Measurements from ENCODE around the gene VSIG10. TPM values are rescaled to one million over a fixed set of nuclear protein-coding genes. Genes with fewer than 3 reads are reported as not detected.
"Not testable (repeated sequence)": the region's sequence is repeated elsewhere in the genome, so short reads cannot be mapped to it uniquely, and the experiment has no call there.

VSIG10 gene
- total RNA-seq, 2 experiments from 2014 or later = 6.4 to 6.7 TPM

GRCh38 chr12:118102609-118103008, 1.2 kb downstream of the VSIG10 start:
- no peaks in the 10 kb centered on the region for H3K9me3 Mint-ChIP-seq
- ChIA-PET POLR2A (interaction anchor here (0.5 kb wide), 1 partner anchor 9 kb away, joined by 3 read pairs; no protein-coding TSS in a partner anchor), CTCF (interaction anchor here (0.6 kb wide), 1 partner anchor 78 kb away, joined by 3 read pairs; no protein-coding TSS in a partner anchor)
- peaks cover 6% of the 10 kb centered on the region for H3K4me1 Mint-ChIP-seq
- no peak overlapping the region for H3K27ac Mint-ChIP-seq
- no peak for DNase-seq
- peak overlapping the region; percentile 80 for H3K4me3 Mint-ChIP-seq
- H3K27me3 Mint-ChIP-seq = peaks cover 18% of the 10 kb centered on the region
- H3K36me3 Mint-ChIP-seq (ENCODE audit: low read depth) = no peaks in the 10 kb centered on the region

DNA sequence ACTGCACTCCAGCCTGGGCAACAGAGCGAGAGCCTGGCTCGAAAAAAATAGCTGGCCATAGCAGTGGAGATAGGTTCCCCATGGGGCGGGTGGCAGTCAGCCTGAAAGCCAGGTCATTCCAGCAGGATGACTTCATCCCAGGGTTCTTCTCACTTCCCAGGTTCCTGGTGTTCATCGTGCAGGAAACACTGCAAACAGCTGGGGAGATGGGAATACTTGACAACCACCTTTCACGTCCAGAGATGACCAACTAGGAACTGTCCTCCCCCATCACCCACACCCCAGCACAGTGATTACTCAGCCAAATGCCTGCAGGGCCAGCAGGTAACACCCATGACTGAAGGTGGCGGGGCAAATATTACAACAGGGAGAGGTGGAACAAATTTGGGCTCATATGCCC, 1.7 kb downstream of the VSIG10 start:
- no peaks in the 10 kb centered on the region for H3K36me3 Mint-ChIP-seq (ENCODE audit: low read depth)
- no peak overlapping the region for H3K4me3 Mint-ChIP-seq
- POLR2A ChIA-PET = interaction anchor here (0.5 kb wide), 1 partner anchor 8 kb away, joined by 3 read pairs; no protein-coding TSS in a partner anchor
- H3K4me1 Mint-ChIP-seq = peaks cover 6% of the 10 kb centered on the region
- no peaks in the 10 kb centered on the region for H3K9me3 Mint-ChIP-seq
- CTCF ChIA-PET = interaction anchor here (0.6 to 1.1 kb wide), 2 partner anchors 15 to 78 kb away, joined by 3 read pairs; no protein-coding TSS in a partner anchor
- H3K27ac Mint-ChIP-seq = no peak overlapping the region
- no peak for DNase-seq
- peaks cover 18% of the 10 kb centered on the region for H3K27me3 Mint-ChIP-seq

DNA sequence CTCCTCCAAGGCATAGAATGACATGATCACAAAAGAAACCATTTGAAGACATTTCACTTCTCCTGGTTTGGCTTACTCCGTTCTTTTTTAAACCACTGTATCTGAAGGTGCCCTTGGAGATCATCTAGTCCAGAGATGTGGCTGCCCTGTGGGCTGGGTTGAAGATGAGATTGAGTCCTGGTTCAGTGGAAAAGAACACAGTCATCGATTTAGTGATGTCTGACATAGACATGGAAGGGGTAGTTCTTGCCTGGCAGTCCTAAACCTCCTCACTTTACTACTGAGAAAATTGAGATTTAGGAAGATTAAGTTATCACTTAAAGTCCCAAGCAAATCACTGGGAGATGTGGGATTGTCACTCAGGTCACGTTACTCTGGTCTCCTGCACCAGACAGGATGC, 2.8 kb downstream of the VSIG10 start:
- peaks cover 6% of the 10 kb centered on the region for H3K4me1 Mint-ChIP-seq
- no peaks in the 10 kb centered on the region for H3K36me3 Mint-ChIP-seq (ENCODE audit: low read depth)
- no peak overlapping the region for H3K4me3 Mint-ChIP-seq
- no peak overlapping the region for H3K27ac Mint-ChIP-seq
- DNase-seq = no peak
- ChIA-PET POLR2A (interaction anchor here (0.9 kb wide), 1 partner anchor 187 kb away, joined by 3 read pairs; no protein-coding TSS in a partner anchor), CTCF (interaction anchor here (1.1 kb wide), 1 partner anchor 16 kb away, joined by 3 read pairs; no protein-coding TSS in a partner anchor)
- H3K9me3 Mint-ChIP-seq = no peaks in the 10 kb centered on the region
- peaks cover 18% of the 10 kb centered on the region for H3K27me3 Mint-ChIP-seq

- POLR2A ChIA-PET = no interaction called here
- Mint-ChIP-seq H3K36me3 (ENCODE audit: low read depth) (no peaks in the 10 kb centered on the region), H3K27me3 (peaks cover 14% of the 10 kb centered on the region), H3K4me3 (no peak overlapping the region), H3K4me1 (peaks cover 3% of the 10 kb centered on the region), H3K27ac (no peak overlapping the region), H3K9me3 (no peaks in the 10 kb centered on the region)
- no peak for DNase-seq
- CTCF ChIA-PET = interaction anchor here (0.8 kb wide), 1 partner anchor 36 kb away, joined by 3 read pairs; no protein-coding TSS in a partner anchor
Observed at GRCh38 chr12:118098911-118099671, 4.7 kb downstream of the VSIG10 start.

DNA sequence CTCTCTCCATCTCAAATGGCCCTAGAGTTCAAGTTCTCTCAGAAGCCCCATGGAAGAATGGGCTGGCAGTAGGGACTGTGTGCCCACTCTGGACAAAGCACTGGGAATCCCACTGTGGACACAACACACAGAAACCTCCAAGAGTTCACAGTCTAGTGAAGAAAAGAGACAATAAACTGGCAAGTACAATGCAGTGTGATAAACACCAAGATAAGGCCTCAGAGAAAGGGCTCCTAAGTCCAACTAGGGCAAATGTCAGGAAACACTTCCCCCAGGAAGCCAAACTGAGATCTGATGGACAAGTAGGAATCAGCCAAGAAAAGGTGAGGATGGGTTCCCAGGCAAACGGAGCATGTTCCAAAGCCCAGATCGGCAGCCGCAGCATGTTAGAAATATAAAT, 5.4 kb downstream of the VSIG10 start:
- peaks cover 3% of the 10 kb centered on the region for H3K4me1 Mint-ChIP-seq
- CTCF ChIA-PET = no interaction called here
- H3K27ac Mint-ChIP-seq = no peak overlapping the region
- peaks cover 14% of the 10 kb centered on the region for H3K27me3 Mint-ChIP-seq
- H3K36me3 Mint-ChIP-seq (ENCODE audit: low read depth) = no peaks in the 10 kb centered on the region
- DNase-seq = no peak
- POLR2A ChIA-PET = no interaction called here
- no peaks in the 10 kb centered on the region for H3K9me3 Mint-ChIP-seq
- no peak overlapping the region for H3K4me3 Mint-ChIP-seq

- ChIA-PET POLR2A (interaction anchor here (0.7 kb wide), 1 partner anchor 8 kb away, joined by 3 read pairs; no protein-coding TSS in a partner anchor), CTCF (interaction anchor here (0.8 to 1.3 kb wide), 4 partner anchors 20 to 33 kb away, joined by 3 to 6 read pairs (median 3); no protein-coding TSS in a partner anchor)
- Mint-ChIP-seq H3K36me3 (ENCODE audit: low read depth) (no peaks in the 10 kb centered on the region), H3K27ac (no peak overlapping the region), H3K9me3 (no peaks in the 10 kb centered on the region), H3K4me1 (no peaks in the 10 kb centered on the region), H3K4me3 (no peak overlapping the region), H3K27me3 (no peaks in the 10 kb centered on the region)
- no peak for DNase-seq
Observed at GRCh38 chr12:118094039-118094438, 9.8 kb downstream of the VSIG10 start.

DNA sequence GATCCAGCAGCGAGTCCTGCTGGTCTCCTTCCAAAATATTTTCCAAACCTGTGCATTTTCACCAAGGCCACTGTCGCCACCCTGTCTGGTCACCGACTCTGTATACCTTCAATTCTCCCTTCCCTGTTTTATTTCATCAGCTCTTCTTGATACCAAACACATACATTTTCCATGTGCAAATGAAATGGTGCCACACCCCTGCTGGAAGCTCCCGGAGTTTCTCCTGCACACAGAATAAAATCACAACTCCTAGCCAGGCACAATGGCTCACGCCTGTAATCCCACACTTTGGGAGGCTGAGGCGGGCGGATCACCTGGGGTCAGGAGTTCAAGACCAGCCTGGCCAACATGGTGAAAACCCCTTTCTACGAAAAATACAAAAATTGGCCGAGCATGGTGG, 14.0 kb downstream of the VSIG10 start:
- Mint-ChIP-seq H3K4me1 (no peaks in the 10 kb centered on the region), H3K9me3 (no peaks in the 10 kb centered on the region), H3K4me3 (no peak overlapping the region), H3K27me3 (no peaks in the 10 kb centered on the region), H3K36me3 (ENCODE audit: low read depth) (no peaks in the 10 kb centered on the region), H3K27ac (no peak overlapping the region)
- ChIA-PET CTCF (interaction anchor here (0.6 kb wide), 1 partner anchor 62 kb away, joined by 3 read pairs; no protein-coding TSS in a partner anchor), POLR2A (no interaction called here)
- DNase-seq = no peak

DNA sequence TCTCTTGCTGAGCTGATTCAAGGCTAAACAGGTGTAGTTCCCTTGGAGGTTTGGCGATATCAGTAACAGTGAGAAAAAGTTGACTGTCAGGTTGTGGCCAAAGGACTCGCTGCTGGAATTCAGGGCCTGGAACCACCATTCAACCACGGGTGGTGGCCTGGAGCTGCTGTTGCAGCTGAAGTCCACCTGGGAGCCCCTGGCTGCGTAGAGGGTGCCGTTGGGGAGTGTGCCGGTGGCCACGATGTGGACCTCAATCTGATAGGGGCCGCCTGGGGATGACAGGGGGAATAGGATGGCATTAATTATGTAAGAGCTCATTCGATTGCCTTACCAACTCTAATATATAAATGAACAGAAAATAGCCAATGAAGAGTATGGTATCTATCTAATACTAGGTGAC, 21.6 kb downstream of the VSIG10 start:
- Mint-ChIP-seq H3K36me3 (ENCODE audit: low read depth) (no peaks in the 10 kb centered on the region), H3K27ac (no peak overlapping the region), H3K4me1 (no peaks in the 10 kb centered on the region), H3K9me3 (no peaks in the 10 kb centered on the region), H3K27me3 (no peaks in the 10 kb centered on the region), H3K4me3 (no peak overlapping the region)
- DNase-seq = no peak
- ChIA-PET POLR2A (interaction anchor here (0.7 kb wide), 1 partner anchor 16 kb away, joined by 3 read pairs; no protein-coding TSS in a partner anchor), CTCF (interaction anchor here (0.7 to 0.9 kb wide), 2 partner anchors 10 to 154 kb away, joined by 3 read pairs; no protein-coding TSS in a partner anchor)

DNA sequence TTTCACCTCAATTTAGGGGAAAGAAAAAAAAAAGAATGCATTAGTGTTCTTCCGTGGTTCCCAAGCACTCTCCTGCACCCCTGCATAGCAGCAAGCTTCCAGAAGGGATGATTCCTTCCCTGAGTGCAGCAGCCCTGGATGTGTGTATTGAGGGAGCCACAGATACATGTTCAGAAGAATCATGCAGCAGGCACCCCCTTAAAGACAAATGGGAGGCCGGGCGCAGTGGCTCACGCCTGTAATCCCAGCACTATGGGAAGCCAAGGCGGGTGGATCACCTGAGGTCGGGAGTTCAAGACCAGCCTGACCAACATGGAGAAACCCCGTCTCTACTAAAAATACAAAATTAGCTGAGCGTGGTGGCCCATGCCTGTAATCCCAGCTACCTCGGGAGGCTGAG, 22.3 kb downstream of the VSIG10 start:
- H3K9me3 Mint-ChIP-seq; CTCF ChIA-PET; DNase-seq; POLR2A ChIA-PET; H3K27ac Mint-ChIP-seq; H3K4me1 Mint-ChIP-seq; H3K27me3 Mint-ChIP-seq; H3K36me3 Mint-ChIP-seq (ENCODE audit: low read depth); H3K4me3 Mint-ChIP-seq: not testable (repeated sequence)

DNA sequence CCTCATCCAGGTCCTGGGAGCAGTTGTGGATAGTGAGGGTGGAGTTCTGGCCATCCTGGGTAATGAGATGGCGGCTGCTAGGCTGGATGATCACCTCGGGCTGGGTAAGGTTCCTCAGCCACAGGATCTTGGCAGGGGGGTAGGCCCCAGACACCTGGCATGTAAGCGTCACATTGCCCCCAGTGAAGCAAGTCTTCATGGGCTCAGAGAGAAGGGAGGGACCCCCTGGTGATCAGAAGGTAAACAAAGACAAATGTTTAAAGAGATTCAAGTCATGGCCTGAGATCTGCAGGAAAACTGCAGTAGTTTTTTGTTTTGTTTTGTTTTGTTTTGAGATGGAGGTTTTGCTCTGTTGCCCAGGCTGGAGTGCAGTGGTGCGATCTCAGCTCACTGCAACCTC, 30.0 kb downstream of the VSIG10 start:
- H3K9me3 Mint-ChIP-seq = no peaks in the 10 kb centered on the region
- no peak for DNase-seq
- no peak overlapping the region for H3K27ac Mint-ChIP-seq
- H3K4me3 Mint-ChIP-seq = no peak overlapping the region
- H3K4me1 Mint-ChIP-seq = no peaks in the 10 kb centered on the region
- H3K27me3 Mint-ChIP-seq = no peaks in the 10 kb centered on the region
- CTCF ChIA-PET = no interaction called here
- no peaks in the 10 kb centered on the region for H3K36me3 Mint-ChIP-seq (ENCODE audit: low read depth)
- POLR2A ChIA-PET = no interaction called here

DNA sequence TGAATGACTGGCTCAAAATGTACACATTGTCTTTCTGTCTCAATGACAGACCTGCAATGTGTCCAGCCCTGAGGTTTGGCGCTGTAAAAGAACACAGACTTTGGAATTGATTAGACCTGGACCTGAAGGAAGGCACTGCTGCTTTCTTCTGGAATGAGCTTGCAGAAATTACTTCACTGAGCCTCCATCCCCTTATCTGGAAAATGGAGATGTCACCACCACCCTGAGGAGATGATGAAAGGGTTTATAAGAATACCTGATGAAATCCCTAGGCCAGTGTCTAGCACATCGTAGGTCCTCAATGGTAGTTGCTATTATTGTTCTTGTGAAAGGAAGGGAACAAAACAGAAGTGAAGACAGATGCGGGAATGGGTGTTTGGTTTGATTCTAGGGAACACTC, 33.2 kb downstream of the VSIG10 start:
- peaks cover 27% of the 10 kb centered on the region for H3K4me1 Mint-ChIP-seq
- ChIA-PET CTCF (no interaction called here), POLR2A (interaction anchor here (0.6 kb wide), 1 partner anchor 1550 kb away, joined by 7 read pairs; no protein-coding TSS in a partner anchor)
- H3K27ac Mint-ChIP-seq = no peak overlapping the region
- no peak for DNase-seq
- no peaks in the 10 kb centered on the region for H3K36me3 Mint-ChIP-seq (ENCODE audit: low read depth)
- no peaks in the 10 kb centered on the region for H3K9me3 Mint-ChIP-seq
- H3K27me3 Mint-ChIP-seq = no peaks in the 10 kb centered on the region
- H3K4me3 Mint-ChIP-seq = no peak overlapping the region

DNA sequence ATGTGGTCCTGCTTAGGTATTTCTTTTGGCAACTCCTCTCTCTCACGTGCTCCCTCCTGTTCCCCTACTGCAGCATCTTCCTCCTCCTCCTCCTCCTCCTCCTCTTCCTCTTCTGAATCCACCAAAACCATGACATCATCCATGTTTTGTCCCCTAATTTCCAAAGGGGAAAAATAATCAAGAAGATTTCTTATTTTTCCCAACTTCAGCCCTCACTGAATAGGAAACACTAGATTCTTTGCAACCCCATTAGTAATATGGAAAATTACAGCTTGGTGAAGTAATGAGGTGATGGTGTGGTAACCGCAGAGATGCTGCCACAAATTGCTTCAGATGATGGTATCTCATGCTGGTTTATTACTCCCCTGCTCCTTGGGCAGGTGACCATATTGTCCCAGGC, 35.4 kb downstream of the VSIG10 start:
- POLR2A ChIA-PET = no interaction called here

DNA sequence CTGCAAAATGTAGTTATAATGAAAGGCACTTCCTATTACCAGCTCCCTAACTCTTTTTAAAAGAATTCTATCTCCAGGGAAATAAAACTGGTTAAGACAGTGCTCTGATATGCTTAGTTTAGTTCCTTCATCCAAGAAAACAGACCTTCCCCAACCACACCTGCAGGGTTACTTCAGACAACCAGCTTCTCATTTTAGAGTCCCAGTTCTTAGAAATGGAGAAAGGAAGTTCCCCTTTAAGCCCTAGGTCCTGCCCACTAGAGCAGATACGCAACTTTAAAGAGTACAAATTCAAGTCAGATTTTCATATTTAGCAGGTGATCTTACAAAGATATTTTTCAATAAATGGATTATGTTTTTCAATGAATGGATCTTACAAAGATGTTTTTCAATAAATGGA, 38.4 kb downstream of the VSIG10 start:
- H3K27me3 Mint-ChIP-seq = no peaks in the 10 kb centered on the region
- ChIA-PET POLR2A (interaction anchor here (0.6 kb wide), 1 partner anchor 17 kb away, joined by 3 read pairs; no protein-coding TSS in a partner anchor), CTCF (interaction anchor here (1.4 to 5.8 kb wide), 3 partner anchors 9 to 30 kb away, joined by 4 to 20 read pairs (median 15); no protein-coding TSS in a partner anchor)
- H3K9me3 Mint-ChIP-seq = no peaks in the 10 kb centered on the region
- H3K4me3 Mint-ChIP-seq = peak overlapping the region; percentile 65
- peaks cover 64% of the 10 kb centered on the region for H3K4me1 Mint-ChIP-seq
- H3K36me3 Mint-ChIP-seq (ENCODE audit: low read depth) = no peaks in the 10 kb centered on the region
- peak overlapping the region; percentile 81 for H3K27ac Mint-ChIP-seq
- no peak for DNase-seq

More for the DNA sequence above, 35.4 kb downstream of the VSIG10 start:
- no peak for DNase-seq
- no peak overlapping the region for H3K4me3 Mint-ChIP-seq
- peaks cover 49% of the 10 kb centered on the region for H3K4me1 Mint-ChIP-seq
- H3K36me3 Mint-ChIP-seq (ENCODE audit: low read depth) = no peaks in the 10 kb centered on the region
- H3K27me3 Mint-ChIP-seq = no peaks in the 10 kb centered on the region
- H3K9me3 Mint-ChIP-seq = no peaks in the 10 kb centered on the region
- CTCF ChIA-PET = interaction anchor here (1.5 to 5.8 kb wide), 3 partner anchors 12 to 308 kb away, joined by 3 to 20 read pairs (median 6); partner anchors contain the start of gene SUDS3
- no peak overlapping the region for H3K27ac Mint-ChIP-seq

Data from activated CD4-positive, alpha-beta T cell treated with anti-CD3 and anti-CD28 coated beads, Interleukin-2, amount 10 ng/mL, durations not matched to agents 7 days and 5 days (primary cell).